ENCODE results near the gene AVP. TPM values are rescaled to one million over a fixed set of nuclear protein-coding genes. Genes with fewer than 3 reads are reported as not detected.

The AVP gene
- total and polyA plus RNA-seq, 2 of the 13 experiments (the other 11 are each of a cell fraction or from before 2014, with no cell fraction given): 0.12 TPM; not detected in 1

DNA sequence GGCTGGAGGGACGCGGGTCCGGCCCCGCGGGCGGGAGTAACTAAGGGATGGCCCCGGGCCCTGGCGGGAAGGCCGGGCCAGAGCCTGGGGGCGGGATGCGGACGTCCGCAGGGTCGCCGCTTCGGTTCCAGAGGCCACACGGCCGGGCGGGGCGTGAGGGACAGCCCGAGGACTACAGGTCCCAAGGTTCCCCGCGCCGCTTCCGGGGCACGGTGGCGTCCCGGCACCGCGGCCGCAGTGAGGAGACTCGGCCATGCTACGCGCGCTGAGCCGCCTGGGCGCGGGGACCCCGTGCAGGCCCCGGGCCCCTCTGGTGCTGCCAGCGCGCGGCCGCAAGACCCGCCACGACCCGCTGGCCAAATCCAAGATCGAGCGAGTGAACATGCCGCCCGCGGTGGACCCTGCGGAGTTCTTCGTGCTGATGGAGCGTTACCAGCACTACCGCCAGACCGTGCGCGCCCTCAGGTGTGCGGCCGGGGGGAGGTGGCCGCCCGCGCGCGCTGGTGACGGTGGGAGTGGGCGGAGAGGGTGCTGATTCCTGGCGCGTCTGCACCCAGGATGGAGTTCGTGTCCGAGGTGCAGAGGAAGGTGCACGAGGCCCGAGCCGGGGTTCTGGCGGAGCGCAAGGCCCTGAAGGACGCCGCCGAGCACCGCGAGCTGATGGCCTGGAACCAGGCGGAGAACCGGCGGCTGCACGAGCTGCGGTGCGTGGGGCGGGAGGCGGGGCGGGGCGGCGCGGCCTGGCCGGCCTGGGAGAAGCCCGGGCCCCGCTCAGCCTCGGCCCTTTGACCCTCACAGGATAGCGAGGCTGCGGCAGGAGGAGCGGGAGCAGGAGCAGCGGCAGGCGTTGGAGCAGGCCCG lies 38.5 kb downstream of the AVP start, which contains the start of gene MRPS26 (continued):
- TF ChIP-seq, protein P1, sequence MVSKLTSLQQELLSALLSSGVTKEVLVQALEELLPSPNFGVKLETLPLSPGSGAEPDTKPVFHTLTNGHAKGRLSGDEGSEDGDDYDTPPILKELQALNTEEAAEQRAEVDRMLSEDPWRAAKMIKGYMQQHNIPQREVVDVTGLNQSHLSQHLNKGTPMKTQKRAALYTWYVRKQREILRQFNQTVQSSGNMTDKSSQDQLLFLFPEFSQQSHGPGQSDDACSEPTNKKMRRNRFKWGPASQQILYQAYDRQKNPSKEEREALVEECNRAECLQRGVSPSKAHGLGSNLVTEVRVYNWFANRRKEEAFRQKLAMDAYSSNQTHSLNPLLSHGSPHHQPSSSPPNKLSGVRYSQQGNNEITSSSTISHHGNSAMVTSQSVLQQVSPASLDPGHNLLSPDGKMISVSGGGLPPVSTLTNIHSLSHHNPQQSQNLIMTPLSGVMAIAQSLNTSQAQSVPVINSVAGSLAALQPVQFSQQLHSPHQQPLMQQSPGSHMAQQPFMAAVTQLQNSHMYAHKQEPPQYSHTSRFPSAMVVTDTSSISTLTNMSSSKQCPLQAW (CRISPR knock-in tag; IDR thresholded peaks at IDR 0.05): 0 out of 2 replicates have a peak, but pooled peaks have one; percentile 88
- no peak for TF ChIP-seq FOXK2 (IDR thresholded peaks at IDR 0.05)
- TF ChIP-seq ZNF737 (CRISPR knock-in tag; IDR thresholded peaks at IDR 0.05; ENCODE audit: borderline replicate concordance): no peak
- peak; percentile 57 for TF ChIP-seq TEAD3 (CRISPR knock-in tag; optimal IDR thresholded peaks at IDR 0.05; ENCODE audit: borderline replicate concordance)
- peak; percentile 100 for TF ChIP-seq ZNF747 (CRISPR knock-in tag; IDR thresholded peaks at IDR 0.05; ENCODE audit: borderline replicate concordance)
- TF ChIP-seq, protein P2, sequence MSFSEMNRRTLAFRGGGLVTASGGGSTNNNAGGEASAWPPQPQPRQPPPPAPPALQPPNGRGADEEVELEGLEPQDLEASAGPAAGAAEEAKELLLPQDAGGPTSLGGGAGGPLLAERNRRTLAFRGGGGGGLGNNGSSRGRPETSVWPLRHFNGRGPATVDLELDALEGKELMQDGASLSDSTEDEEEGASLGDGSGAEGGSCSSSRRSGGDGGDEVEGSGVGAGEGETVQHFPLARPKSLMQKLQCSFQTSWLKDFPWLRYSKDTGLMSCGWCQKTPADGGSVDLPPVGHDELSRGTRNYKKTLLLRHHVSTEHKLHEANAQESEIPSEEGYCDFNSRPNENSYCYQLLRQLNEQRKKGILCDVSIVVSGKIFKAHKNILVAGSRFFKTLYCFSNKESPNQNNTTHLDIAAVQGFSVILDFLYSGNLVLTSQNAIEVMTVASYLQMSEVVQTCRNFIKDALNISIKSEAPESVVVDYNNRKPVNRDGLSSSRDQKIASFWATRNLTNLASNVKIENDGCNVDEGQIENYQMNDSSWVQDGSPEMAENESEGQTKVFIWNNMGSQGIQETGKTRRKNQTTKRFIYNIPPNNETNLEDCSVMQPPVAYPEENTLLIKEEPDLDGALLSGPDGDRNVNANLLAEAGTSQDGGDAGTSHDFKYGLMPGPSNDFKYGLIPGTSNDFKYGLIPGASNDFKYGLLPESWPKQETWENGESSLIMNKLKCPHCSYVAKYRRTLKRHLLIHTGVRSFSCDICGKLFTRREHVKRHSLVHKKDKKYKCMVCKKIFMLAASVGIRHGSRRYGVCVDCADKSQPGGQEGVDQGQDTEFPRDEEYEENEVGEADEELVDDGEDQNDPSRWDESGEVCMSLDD (CRISPR knock-in tag; IDR thresholded peaks at IDR 0.05; ENCODE audit: borderline replicate concordance): no peak
- TF ChIP-seq, protein P3, sequence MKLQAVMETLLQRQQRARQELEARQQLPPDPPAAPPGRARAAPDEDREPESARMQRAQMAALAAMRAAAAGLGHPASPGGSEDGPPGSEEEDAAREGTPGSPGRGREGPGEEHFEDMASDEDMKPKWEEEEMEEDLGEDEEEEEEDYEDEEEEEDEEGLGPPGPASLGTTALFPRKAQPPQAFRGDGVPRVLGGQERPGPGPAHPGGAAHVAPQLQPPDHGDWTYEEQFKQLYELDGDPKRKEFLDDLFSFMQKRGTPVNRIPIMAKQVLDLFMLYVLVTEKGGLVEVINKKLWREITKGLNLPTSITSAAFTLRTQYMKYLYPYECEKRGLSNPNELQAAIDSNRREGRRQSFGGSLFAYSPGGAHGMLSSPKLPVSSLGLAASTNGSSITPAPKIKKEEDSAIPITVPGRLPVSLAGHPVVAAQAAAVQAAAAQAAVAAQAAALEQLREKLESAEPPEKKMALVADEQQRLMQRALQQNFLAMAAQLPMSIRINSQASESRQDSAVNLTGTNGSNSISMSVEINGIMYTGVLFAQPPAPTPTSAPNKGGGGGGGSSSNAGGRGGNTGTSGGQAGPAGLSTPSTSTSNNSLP (IDR thresholded peaks at IDR 0.05; ENCODE audit: low read depth, low read length): no peak
- TF ChIP-seq POLR2A (IDR thresholded peaks at IDR 0.05; ENCODE audit: insufficient read depth in 1 of 2, low read depth in 2 of 2, low read length in 2 of 2): peak; percentile 77 to 94
- TF ChIP-seq, protein P4, sequence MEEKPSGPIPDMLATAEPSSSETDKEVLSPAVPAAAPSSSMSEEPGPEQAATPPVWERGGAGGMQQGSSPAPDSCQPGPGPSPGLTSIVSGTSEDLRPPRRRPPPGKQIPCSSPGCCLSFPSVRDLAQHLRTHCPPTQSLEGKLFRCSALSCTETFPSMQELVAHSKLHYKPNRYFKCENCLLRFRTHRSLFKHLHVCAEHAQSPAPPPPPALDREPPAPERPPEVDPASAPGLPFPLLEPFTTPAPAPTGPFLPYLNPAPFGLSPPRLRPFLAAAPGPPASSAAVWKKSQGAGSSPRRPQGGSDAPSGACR (CRISPR knock-in tag; IDR thresholded peaks at IDR 0.05): peak; percentile 71; the same call in 1 of the 2 replicates
- peak; percentile 96 for TF ChIP-seq ARNT2 (CRISPR knock-in tag; IDR thresholded peaks at IDR 0.05; ENCODE audit: low read depth)
- TF ChIP-seq ZNF800 (CRISPR knock-in tag; IDR thresholded peaks at IDR 0.05): peak; percentile 100
- TF ChIP-seq FOXJ3 (CRISPR knock-in tag; IDR thresholded peaks at IDR 0.05; ENCODE audit: borderline replicate concordance): no peak
- TF ChIP-seq ZSCAN30 (CRISPR knock-in tag; IDR thresholded peaks at IDR 0.05): peak; percentile 97; the same call in 1 of the 2 replicates
- TF ChIP-seq JARID2 (CRISPR knock-in tag; IDR thresholded peaks at IDR 0.05; ENCODE audit: insufficient replicate concordance): peak; percentile 66
- TF ChIP-seq ZHX1 (CRISPR knock-in tag; IDR thresholded peaks at IDR 0.05; ENCODE audit: low read depth): peak; percentile 80

All from HepG2 (cell line).